Activated CD8-positive, alpha-beta T cell treated with anti-CD3 and anti-CD28 coated beads for 36 hours (primary cell): Measurements from ENCODE around the gene EID1. TPM values are rescaled to one million over a fixed set of nuclear protein-coding genes. Genes with fewer than 3 reads are reported as not detected.

Experiments
- ATAC-seq: fragments of 200-7000 bp; cut with Tn5 transposase; one replicate; pipeline ENCODE4 v1.10.0; 2021; ENCODE audit warnings: mild to moderate bottlenecking, moderate library complexity
- CTCF ChIA-PET: fragments of 350-600 bp; sonication (Branson Sonifier 250); formaldehyde crosslinking; loops from one replicate; lab custom pipeline; 2021; ENCODE audit warnings: antibody characterized with exemption; lab: Charles Lee
- POLR2A ChIA-PET: fragments of 350-600 bp; sonication (Branson Sonifier 250); formaldehyde crosslinking; loops from one replicate; lab custom pipeline; 2021; ENCODE audit warnings: antibody characterized with exemption; lab: Charles Lee
- DNase-seq: peaks from one replicate; pipeline ENCODE4 v3.0.0-alpha.2; 2020
- H3K27ac Mint-ChIP-seq: one replicate; pipeline ENCODE4 v1.8.0; 2021; ENCODE audit warnings: mild to moderate bottlenecking, mixed read lengths
- H3K27me3 Mint-ChIP-seq: one replicate; pipeline ENCODE4 v1.8.0; 2021; ENCODE audit warnings: mixed read lengths
- H3K36me3 Mint-ChIP-seq: one replicate; pipeline ENCODE4 v1.8.0; 2021; ENCODE audit warnings: low read depth, mixed read lengths
- H3K4me1 Mint-ChIP-seq: one replicate; pipeline ENCODE4 v1.8.0; 2021; ENCODE audit warnings: low read depth, mixed read lengths
- H3K4me3 Mint-ChIP-seq: one replicate; pipeline ENCODE4 v1.8.0; 2021; ENCODE audit warnings: mild to moderate bottlenecking, moderate library complexity, mixed read lengths
- H3K9me3 Mint-ChIP-seq: one replicate; pipeline ENCODE4 v1.8.0; 2021; ENCODE audit warnings: mixed read lengths
- CTCF ChIP-seq: fragments of 200-600 bp; IDR thresholded peaks from one replicate; pipeline ENCODE4 v1.8.0; 2022; ENCODE audit warnings: antibody characterized with exemption, mild to moderate bottlenecking
- intact Hi-C: fragments of 100-400 bp; cut with micrococcal nuclease; formaldehyde crosslinking; loops from one replicate; pipeline ENCODE4 v1.10.0; 2022
- total RNA-seq, 2 experiments: library from RNA; stranded (reverse); gene quantifications; one replicate each; pipeline ENCODE4 v1.2.3, GENCODE V29; 2021

EID1 gene
- total RNA-seq, 2 experiments from 2014 or later, result 78.3 to 80.5 TPM

DNA sequence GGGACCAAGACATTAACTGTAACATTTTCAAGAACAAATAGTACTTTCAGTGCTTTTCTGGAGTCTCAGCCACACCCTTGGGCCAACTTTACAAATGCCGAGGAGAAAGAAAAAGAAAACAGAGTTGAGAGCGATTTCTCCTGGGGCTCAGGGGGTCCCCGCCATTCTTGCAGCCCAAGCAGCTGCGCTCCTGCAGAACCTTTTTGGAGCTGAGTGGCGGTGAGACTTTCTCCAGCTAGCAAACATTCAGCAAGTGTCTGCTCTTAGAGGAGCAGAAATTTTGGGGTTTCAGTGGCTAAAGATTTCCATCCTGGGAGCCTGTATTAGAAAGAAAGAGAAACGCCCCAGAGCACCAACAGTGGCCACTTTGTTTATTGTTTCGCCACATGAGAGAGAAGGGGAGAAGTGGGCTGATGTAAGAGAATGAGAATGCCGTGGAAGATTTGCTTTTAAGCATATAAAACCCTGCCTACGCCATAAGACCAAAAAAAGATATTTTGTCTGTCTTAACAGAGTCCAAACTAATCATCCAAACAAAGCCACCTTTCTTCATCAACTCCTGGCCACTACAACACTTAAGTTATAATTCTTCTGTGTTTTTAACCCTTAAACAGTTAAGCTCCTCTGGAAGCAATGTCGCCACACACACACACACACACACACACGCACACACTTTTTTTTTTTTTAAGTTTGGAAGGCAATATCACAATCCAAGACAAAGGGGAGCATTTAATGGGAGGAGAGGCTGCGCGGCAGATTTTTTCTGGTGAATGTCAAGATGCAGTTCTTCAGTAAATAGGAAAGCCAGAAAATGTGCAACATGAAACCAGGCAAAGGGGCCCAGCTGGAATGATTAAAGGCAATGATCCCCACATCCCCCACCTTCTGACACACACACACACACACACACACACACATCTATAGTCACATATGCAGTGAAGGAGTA, 19.2 kb downstream of the EID1 start:
- intact Hi-C loops, result no loop called here
- Mint-ChIP-seq H3K4me3 (no peak overlapping the region), H3K4me1 (peaks cover 20% of the 10 kb centered on the region), H3K27ac (no peak overlapping the region), H3K9me3 (no peaks in the 10 kb centered on the region), H3K27me3 (peaks cover 29% of the 10 kb centered on the region), H3K36me3 (no peaks in the 10 kb centered on the region)
- TF ChIP-seq CTCF, result no peak
- ATAC-seq (peak; percentile 34), DNase-seq (no peak)
- ChIA-PET POLR2A (no interaction called here), CTCF (no interaction called here)

GRCh38 chr15:48898032-48898431, 20.1 kb downstream of the EID1 start:
- intact Hi-C loops, result no loop called here

GRCh38 chr15:48898446-48898845, 20.5 kb downstream of the EID1 start:
- Mint-ChIP-seq H3K36me3 (no peaks in the 10 kb centered on the region), H3K27me3 (peaks cover 24% of the 10 kb centered on the region), H3K4me1 (peaks cover 20% of the 10 kb centered on the region), H3K9me3 (no peaks in the 10 kb centered on the region), H3K27ac (no peak overlapping the region), H3K4me3 (peak overlapping the region; percentile 11)
- ATAC-seq, result no peak
- intact Hi-C loops, result no loop called here
- CTCF ChIA-PET, result no interaction called here
- TF ChIP-seq CTCF, result no peak
- DNase-seq, result no peak
- POLR2A ChIA-PET, result no interaction called here

More at GRCh38 chr15:48898032-48898431, 20.1 kb downstream of the EID1 start:
- H3K9me3 Mint-ChIP-seq, result no peaks in the 10 kb centered on the region
- no peak overlapping the region for H3K27ac Mint-ChIP-seq
- H3K27me3 Mint-ChIP-seq, result peaks cover 25% of the 10 kb centered on the region
- ChIA-PET CTCF (no interaction called here), POLR2A (no interaction called here)
- peaks cover 20% of the 10 kb centered on the region for H3K4me1 Mint-ChIP-seq
- H3K36me3 Mint-ChIP-seq, result no peaks in the 10 kb centered on the region
- H3K4me3 Mint-ChIP-seq, result no peak overlapping the region
- DNase-seq (no peak), ATAC-seq (peak; percentile 30)
- no peak for TF ChIP-seq CTCF

GRCh38 chr15:48899793-48900192, 21.9 kb downstream of the EID1 start:
- Mint-ChIP-seq H3K4me1 (peaks cover 20% of the 10 kb centered on the region), H3K36me3 (no peaks in the 10 kb centered on the region), H3K4me3 (no peak overlapping the region), H3K27me3 (peaks cover 23% of the 10 kb centered on the region), H3K27ac (no peak overlapping the region), H3K9me3 (no peaks in the 10 kb centered on the region)
- ATAC-seq, result no peak
- ChIA-PET POLR2A (no interaction called here), CTCF (interaction anchor here (1.7 kb wide), 1 partner anchor 76 kb away, joined by 5 read pairs; no protein-coding TSS in a partner anchor)
- no peak for DNase-seq
- intact Hi-C loops, result no loop called here
- no peak for TF ChIP-seq CTCF

GRCh38 chr15:48904758-48905157, 26.8 kb downstream of the EID1 start:
- CTCF ChIA-PET, result interaction anchor here (0.9 to 1.9 kb wide), 2 partner anchors 10 to 44 kb away, joined by 3 to 7 read pairs; no protein-coding TSS in a partner anchor
- Mint-ChIP-seq H3K4me3 (no peak overlapping the region), H3K4me1 (peaks cover 21% of the 10 kb centered on the region), H3K9me3 (peaks cover 4% of the 10 kb centered on the region), H3K27ac (no peak overlapping the region), H3K36me3 (no peaks in the 10 kb centered on the region), H3K27me3 (no peaks in the 10 kb centered on the region)
- ATAC-seq (no peak), DNase-seq (no peak)
- intact Hi-C loops, result no loop called here
- no peak for TF ChIP-seq CTCF
- POLR2A ChIA-PET, result no interaction called here
